Stimulated activated CD8-positive, alpha-beta memory T cell treated with anti-CD3 and anti-CD28 coated beads, Interleukin-12 subunit alpha, Interleukin-12 subunit beta, amount 100 ng/mL, for 1 hour (primary cell): ENCODE measurements around the gene AIF1L.

Experiments used
- DNase-seq: peaks from one replicate; pipeline ENCODE4 v3.0.0-alpha.2; 2020; ENCODE audit warnings: low read depth

AIF1L gene

DNA sequence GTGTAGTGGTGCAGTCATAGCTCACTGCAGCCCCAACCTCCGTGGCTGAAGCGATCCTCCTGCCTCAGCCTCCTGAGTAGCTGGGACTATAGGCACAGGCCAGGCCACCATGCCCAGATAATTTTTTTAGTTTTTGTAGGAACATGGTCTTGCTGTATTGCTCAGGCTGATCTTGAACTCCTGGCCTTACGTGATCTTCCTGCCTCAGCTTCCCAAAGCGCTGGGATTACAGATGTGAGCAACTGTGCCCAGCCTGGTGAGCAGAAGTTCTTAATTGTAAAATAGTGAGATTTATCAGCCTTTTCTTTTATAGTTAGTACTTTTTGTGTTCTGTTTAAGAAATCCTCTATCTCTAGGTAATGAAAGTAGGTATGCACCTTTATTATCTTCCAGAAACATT is 71.6 kb downstream of the AIF1L start:
- no peak for DNase-seq

DNA sequence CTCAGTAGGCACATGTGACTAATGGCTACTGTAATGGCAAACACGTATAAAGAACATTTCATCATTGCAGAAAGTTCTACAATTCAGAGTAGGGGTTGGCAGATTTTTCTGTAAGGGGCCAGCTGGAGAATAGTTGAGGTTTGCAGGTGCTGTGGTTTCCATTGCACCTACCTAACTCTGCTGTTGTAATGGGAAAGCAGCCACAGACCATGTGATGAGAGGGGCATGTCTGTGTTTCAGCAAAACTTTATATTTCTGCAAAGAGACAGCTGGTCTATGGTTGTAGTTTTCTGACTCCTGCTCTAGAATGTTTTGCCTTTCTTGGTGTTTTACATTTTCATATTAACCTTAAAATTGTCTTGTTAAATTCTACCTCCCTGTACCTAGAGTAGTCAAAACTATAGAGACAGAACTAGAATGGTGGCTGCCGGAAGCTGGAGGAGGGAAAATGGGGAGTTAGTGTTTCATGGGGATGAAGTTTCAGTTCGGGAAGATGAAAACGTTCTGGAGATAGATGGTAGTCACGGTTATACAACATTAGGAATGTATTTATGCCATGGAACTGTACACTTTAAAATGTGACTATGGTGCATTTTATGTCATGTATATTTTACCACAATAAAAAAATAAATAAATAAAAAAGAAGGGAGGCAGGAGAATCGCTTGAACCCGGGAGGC is 73.4 kb downstream of the AIF1L start:
- DNase-seq, result no peak
